HG02943 (cell line): ENCODE measurements around the gene MAPK11.

Source experiments
- ATAC-seq: cut with Tn5 transposase; IDR thresholded peaks from one replicate; pipeline ENCODE4 v1.9.1; 2021; ENCODE audit warnings: mild to moderate bottlenecking, low read depth, moderate library complexity; ENCODE audit not compliant: unreplicated experiment

The MAPK11 gene

DNA sequence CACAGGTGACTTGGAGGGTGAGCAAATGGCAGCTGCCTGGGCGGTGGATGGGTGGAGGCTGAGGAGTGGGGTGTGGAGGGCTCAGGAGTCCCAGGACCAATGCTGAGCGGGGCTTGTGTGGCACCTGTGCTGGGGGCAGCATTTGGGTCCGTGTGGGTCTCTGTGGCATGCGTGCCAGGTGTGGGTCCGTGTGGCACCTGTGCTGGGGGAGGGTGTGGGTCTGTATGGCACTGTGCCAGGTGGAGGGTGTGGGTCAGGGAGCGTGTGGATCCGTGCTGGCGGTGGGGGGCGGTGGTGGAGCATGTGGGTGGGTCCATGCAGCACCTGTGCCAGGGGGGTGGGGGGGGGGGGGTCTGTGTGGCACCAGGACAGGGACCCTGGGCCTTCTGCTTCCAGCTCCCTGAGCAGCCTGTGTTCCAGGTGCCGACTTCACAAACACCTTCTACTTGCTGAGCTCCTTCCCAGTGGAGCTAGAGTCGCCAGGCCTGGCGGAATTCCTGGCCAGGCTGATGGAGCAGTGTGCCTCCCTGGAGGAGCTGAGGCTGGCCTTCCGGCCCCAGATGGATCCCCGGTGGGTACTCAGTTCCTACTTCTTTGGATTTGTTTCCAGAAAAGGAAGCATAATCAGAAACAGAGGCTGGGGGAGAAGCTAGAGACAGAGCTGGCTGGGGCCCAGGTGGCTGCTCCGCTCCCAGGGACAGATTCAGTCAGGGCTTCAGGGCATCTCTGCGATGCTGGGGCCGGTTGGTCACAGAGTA, 54.7 kb downstream of the MAPK11 start:
- no peak for ATAC-seq
